Measurements from ENCODE around the gene GPC5. TPM values are rescaled to one million over a fixed set of nuclear protein-coding genes. Genes with fewer than 3 reads are reported as not detected.

The GPC5 gene
- total and polyA plus RNA-seq, 2 of the 8 experiments (the other 6 are each of a cell fraction or from before 2014, with no cell fraction given) = 0.20 to 0.39 TPM

GRCh38 chr13:92197669-92198068 lies 799.2 kb downstream of the GPC5 start (continued):
- no peak for TF ChIP-seq ATF3 (IDR thresholded peaks at IDR 0.05; ENCODE audit: insufficient read depth, low read depth, low read length)

Measured in H1 (cell line).